ENCODE results near the gene AUTS2.

AUTS2 gene

GRCh38 chr7:70556761-70557160 lies 958.5 kb downstream of the AUTS2 start:
- no peak for DNase-seq (ENCODE audit: low read depth)

GRCh38 chr7:70557338-70557737 lies 959.1 kb downstream of the AUTS2 start:
- DNase-seq (ENCODE audit: low read depth), result no peak

- DNase-seq (ENCODE audit: low read depth), result no peak
Measured at GRCh38 chr7:70559815-70560214, 961.5 kb downstream of the AUTS2 start.

- DNase-seq (ENCODE audit: low read depth), result no peak
Measured at GRCh38 chr7:70563960-70564359, 965.7 kb downstream of the AUTS2 start.

- DNase-seq (ENCODE audit: low read depth), result no peak
Measured at GRCh38 chr7:70565721-70566370, 967.6 kb downstream of the AUTS2 start.

- no peak for DNase-seq (ENCODE audit: low read depth)
Measured at GRCh38 chr7:70566671-70567070, 968.4 kb downstream of the AUTS2 start.

GRCh38 chr7:70568674-70569334 lies 970.5 kb downstream of the AUTS2 start:
- no peak for DNase-seq (ENCODE audit: low read depth)

- no peak for DNase-seq (ENCODE audit: low read depth)
Measured at GRCh38 chr7:70569335-70569819, 971.1 kb downstream of the AUTS2 start.

GRCh38 chr7:70570029-70570428 lies 971.8 kb downstream of the AUTS2 start:
- no peak for DNase-seq (ENCODE audit: low read depth)

- DNase-seq (ENCODE audit: low read depth), result no peak
Measured at GRCh38 chr7:70570961-70571360, 972.7 kb downstream of the AUTS2 start.

- no peak for DNase-seq (ENCODE audit: low read depth)
Measured at GRCh38 chr7:70571403-70571934, 973.2 kb downstream of the AUTS2 start.

GRCh38 chr7:70571961-70572360 lies 973.7 kb downstream of the AUTS2 start:
- DNase-seq (ENCODE audit: low read depth), result no peak

- DNase-seq (ENCODE audit: low read depth), result no peak
Measured at GRCh38 chr7:70572571-70572970, 974.3 kb downstream of the AUTS2 start.

GRCh38 chr7:70573071-70573661 lies 974.9 kb downstream of the AUTS2 start:
- DNase-seq (ENCODE audit: low read depth), result no peak

GRCh38 chr7:70573696-70574095 lies 975.4 kb downstream of the AUTS2 start:
- DNase-seq (ENCODE audit: low read depth), result no peak

GRCh38 chr7:70574314-70574834 lies 976.1 kb downstream of the AUTS2 start:
- DNase-seq (ENCODE audit: low read depth), result no peak

- no peak for DNase-seq (ENCODE audit: low read depth)
Measured at GRCh38 chr7:70574970-70575799, 976.9 kb downstream of the AUTS2 start.

GRCh38 chr7:70577078-70577477 lies 978.8 kb downstream of the AUTS2 start:
- no peak for DNase-seq (ENCODE audit: low read depth)

GRCh38 chr7:70578131-70578530 lies 979.9 kb downstream of the AUTS2 start:
- no peak for DNase-seq (ENCODE audit: low read depth)

- no peak for DNase-seq (ENCODE audit: low read depth)
Measured at GRCh38 chr7:70579397-70580097, 981.3 kb downstream of the AUTS2 start.

- DNase-seq (ENCODE audit: low read depth), result no peak
Measured at GRCh38 chr7:70580161-70580560, 981.9 kb downstream of the AUTS2 start.
